ENCODE results near the gene OR8D2. TPM values are rescaled to one million over a fixed set of nuclear protein-coding genes. Genes with fewer than 3 reads are reported as not detected.
A peak's percentile ranks its signal among the peaks of the same experiment; 100 is the strongest.

Gene OR8D2
- total RNA-seq, 1 experiment from 2014 or later = not detected

DNA sequence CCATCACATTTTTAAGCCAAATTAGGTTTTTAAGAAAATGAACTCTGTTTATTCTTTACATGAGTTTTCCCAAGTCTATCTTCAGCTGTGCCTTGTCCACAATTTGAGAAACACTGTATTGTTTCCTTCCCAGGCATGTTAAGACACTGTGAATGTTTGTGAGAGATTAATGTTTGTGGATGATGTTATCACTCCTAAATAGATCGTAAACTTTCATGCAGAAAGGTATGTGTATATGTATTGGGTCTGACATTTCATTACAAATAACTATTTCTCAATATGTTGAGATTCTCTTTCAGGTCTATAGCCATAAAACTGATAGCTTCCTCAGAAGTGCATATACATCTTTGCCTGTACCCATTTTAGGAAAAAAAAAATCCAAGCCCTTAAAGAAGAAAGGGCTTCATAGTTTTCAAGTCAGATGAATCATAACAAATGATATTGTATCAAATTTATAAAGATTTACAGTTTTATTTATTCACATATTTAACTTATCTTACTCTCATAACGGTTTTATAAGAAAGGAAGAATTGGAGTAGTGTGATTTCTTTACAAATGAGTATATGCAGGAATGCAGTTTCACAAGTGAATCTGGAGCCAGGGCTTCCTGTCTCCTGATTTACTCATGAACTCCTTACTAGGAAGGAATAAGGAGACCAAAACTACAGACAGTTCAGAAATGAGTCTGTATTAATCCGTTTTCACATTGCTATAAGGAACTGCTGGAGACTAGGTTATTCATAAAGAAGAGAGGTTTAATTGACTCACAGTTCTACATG, 17.5 kb downstream of the OR8D2 start:
- no peaks in the 10 kb centered on the region for H3K27me3 Mint-ChIP-seq (ENCODE audit: low read depth)
- ChIA-PET POLR2A (no interaction called here), CTCF (no interaction called here)
- ATAC-seq = peak; percentile 68
- H3K4me1 Mint-ChIP-seq = peaks cover 20% of the 10 kb centered on the region
- no peaks in the 10 kb centered on the region for H3K36me3 Mint-ChIP-seq
- H3K4me3 Mint-ChIP-seq = no peak overlapping the region
- peak overlapping the region; percentile 86 for H3K27ac Mint-ChIP-seq
- H3K9me3 Mint-ChIP-seq = no peaks in the 10 kb centered on the region
- DNase-seq (ENCODE audit: low spot score) = no peak
- TF ChIP-seq TEAD4 (CRISPR knock-in tag; IDR thresholded peaks at IDR 0.05) (no peak), MYBL2 (CRISPR knock-in tag; IDR thresholded peaks at IDR 0.05) (no peak), SMAD4 (CRISPR knock-in tag; IDR thresholded peaks at IDR 0.05) (no peak), ZNF138 (CRISPR knock-in tag; conservative IDR thresholded peaks at IDR 0.05) (no peak), FOXJ3 (CRISPR knock-in tag; IDR thresholded peaks at IDR 0.05; ENCODE audit: borderline replicate concordance) (no peak), GTF2I (CRISPR knock-in tag; conservative IDR thresholded peaks at IDR 0.05) (no peak)
- TF ChIP-seq, protein P1, sequence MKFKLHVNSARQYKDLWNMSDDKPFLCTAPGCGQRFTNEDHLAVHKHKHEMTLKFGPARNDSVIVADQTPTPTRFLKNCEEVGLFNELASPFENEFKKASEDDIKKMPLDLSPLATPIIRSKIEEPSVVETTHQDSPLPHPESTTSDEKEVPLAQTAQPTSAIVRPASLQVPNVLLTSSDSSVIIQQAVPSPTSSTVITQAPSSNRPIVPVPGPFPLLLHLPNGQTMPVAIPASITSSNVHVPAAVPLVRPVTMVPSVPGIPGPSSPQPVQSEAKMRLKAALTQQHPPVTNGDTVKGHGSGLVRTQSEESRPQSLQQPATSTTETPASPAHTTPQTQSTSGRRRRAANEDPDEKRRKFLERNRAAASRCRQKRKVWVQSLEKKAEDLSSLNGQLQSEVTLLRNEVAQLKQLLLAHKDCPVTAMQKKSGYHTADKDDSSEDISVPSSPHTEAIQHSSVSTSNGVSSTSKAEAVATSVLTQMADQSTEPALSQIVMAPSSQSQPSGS (CRISPR knock-in tag; IDR thresholded peaks at IDR 0.05; ENCODE audit: borderline replicate concordance, low read depth) = no peak
- TF ChIP-seq, protein P2, sequence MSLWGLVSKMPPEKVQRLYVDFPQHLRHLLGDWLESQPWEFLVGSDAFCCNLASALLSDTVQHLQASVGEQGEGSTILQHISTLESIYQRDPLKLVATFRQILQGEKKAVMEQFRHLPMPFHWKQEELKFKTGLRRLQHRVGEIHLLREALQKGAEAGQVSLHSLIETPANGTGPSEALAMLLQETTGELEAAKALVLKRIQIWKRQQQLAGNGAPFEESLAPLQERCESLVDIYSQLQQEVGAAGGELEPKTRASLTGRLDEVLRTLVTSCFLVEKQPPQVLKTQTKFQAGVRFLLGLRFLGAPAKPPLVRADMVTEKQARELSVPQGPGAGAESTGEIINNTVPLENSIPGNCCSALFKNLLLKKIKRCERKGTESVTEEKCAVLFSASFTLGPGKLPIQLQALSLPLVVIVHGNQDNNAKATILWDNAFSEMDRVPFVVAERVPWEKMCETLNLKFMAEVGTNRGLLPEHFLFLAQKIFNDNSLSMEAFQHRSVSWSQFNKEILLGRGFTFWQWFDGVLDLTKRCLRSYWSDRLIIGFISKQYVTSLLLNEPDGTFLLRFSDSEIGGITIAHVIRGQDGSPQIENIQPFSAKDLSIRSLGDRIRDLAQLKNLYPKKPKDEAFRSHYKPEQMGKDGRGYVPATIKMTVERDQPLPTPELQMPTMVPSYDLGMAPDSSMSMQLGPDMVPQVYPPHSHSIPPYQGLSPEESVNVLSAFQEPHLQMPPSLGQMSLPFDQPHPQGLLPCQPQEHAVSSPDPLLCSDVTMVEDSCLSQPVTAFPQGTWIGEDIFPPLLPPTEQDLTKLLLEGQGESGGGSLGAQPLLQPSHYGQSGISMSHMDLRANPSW (CRISPR knock-in tag; conservative IDR thresholded peaks at IDR 0.05; ENCODE audit: low read depth) = no peak
- TF ChIP-seq, protein P3, sequence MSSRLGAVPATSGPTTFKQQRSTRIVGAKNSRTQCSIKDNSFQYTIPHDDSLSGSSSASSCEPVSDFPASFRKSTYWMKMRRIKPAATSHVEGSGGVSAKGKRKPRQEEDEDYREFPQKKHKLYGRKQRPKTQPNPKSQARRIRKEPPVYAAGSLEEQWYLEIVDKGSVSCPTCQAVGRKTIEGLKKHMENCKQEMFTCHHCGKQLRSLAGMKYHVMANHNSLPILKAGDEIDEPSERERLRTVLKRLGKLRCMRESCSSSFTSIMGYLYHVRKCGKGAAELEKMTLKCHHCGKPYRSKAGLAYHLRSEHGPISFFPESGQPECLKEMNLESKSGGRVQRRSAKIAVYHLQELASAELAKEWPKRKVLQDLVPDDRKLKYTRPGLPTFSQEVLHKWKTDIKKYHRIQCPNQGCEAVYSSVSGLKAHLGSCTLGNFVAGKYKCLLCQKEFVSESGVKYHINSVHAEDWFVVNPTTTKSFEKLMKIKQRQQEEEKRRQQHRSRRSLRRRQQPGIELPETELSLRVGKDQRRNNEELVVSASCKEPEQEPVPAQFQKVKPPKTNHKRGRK (CRISPR knock-in tag; IDR thresholded peaks at IDR 0.05; ENCODE audit: borderline replicate concordance) = no peak
- TF ChIP-seq, protein P4, sequence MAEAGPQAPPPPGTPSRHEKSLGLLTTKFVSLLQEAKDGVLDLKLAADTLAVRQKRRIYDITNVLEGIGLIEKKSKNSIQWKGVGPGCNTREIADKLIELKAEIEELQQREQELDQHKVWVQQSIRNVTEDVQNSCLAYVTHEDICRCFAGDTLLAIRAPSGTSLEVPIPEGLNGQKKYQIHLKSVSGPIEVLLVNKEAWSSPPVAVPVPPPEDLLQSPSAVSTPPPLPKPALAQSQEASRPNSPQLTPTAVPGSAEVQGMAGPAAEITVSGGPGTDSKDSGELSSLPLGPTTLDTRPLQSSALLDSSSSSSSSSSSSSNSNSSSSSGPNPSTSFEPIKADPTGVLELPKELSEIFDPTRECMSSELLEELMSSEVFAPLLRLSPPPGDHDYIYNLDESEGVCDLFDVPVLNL (CRISPR knock-in tag; IDR thresholded peaks at IDR 0.05; ENCODE audit: borderline replicate concordance, low read depth) = no peak
- TF ChIP-seq, protein P5, sequence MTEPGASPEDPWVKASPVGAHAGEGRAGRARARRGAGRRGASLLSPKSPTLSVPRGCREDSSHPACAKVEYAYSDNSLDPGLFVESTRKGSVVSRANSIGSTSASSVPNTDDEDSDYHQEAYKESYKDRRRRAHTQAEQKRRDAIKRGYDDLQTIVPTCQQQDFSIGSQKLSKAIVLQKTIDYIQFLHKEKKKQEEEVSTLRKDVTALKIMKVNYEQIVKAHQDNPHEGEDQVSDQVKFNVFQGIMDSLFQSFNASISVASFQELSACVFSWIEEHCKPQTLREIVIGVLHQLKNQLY (CRISPR knock-in tag; IDR thresholded peaks at IDR 0.05) = no peak
- TF ChIP-seq, protein P6, sequence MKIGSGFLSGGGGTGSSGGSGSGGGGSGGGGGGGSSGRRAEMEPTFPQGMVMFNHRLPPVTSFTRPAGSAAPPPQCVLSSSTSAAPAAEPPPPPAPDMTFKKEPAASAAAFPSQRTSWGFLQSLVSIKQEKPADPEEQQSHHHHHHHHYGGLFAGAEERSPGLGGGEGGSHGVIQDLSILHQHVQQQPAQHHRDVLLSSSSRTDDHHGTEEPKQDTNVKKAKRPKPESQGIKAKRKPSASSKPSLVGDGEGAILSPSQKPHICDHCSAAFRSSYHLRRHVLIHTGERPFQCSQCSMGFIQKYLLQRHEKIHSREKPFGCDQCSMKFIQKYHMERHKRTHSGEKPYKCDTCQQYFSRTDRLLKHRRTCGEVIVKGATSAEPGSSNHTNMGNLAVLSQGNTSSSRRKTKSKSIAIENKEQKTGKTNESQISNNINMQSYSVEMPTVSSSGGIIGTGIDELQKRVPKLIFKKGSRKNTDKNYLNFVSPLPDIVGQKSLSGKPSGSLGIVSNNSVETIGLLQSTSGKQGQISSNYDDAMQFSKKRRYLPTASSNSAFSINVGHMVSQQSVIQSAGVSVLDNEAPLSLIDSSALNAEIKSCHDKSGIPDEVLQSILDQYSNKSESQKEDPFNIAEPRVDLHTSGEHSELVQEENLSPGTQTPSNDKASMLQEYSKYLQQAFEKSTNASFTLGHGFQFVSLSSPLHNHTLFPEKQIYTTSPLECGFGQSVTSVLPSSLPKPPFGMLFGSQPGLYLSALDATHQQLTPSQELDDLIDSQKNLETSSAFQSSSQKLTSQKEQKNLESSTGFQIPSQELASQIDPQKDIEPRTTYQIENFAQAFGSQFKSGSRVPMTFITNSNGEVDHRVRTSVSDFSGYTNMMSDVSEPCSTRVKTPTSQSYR (CRISPR knock-in tag; IDR thresholded peaks at IDR 0.05) = no peak

DNA sequence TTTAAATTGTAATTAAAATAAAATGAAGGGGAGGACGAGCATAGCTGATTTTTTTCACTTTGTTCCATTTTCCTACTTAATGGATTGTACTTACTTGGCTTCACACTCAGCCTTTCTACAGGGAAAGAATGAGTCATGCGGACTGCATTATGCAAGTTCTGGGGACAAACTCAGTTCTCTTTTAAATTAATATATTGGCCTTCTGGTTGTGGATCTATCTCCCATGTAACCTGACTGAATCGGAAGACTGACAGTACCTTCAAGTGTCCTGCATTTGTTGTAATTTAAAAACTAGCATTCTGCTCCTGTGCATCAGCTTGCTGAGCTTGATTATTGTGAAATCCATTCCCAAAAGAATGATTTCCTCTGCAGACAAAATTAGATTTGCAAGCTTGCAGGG, 18.4 kb downstream of the OR8D2 start:
- Mint-ChIP-seq H3K4me1 (peaks cover 20% of the 10 kb centered on the region), H3K36me3 (no peaks in the 10 kb centered on the region), H3K27me3 (ENCODE audit: low read depth) (no peaks in the 10 kb centered on the region), H3K9me3 (no peaks in the 10 kb centered on the region), H3K27ac (no peak overlapping the region), H3K4me3 (no peak overlapping the region)
- TF ChIP-seq, protein P7, sequence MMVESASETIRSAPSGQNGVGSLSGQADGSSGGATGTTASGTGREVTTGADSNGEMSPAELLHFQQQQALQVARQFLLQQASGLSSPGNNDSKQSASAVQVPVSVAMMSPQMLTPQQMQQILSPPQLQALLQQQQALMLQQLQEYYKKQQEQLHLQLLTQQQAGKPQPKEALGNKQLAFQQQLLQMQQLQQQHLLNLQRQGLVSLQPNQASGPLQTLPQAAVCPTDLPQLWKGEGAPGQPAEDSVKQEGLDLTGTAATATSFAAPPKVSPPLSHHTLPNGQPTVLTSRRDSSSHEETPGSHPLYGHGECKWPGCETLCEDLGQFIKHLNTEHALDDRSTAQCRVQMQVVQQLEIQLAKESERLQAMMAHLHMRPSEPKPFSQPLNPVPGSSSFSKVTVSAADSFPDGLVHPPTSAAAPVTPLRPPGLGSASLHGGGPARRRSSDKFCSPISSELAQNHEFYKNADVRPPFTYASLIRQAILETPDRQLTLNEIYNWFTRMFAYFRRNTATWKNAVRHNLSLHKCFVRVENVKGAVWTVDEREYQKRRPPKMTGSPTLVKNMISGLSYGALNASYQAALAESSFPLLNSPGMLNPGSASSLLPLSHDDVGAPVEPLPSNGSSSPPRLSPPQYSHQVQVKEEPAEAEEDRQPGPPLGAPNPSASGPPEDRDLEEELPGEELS (CRISPR knock-in tag; IDR thresholded peaks at IDR 0.05) = no peak
- DNase-seq (ENCODE audit: low spot score) = no peak
- ATAC-seq = no peak
- ChIA-PET POLR2A (interaction anchor here (0.5 kb wide), 1 partner anchor 27 kb away, joined by 3 read pairs; no protein-coding TSS in a partner anchor), CTCF (interaction anchor here (0.7 kb wide), 1 partner anchor 230 kb away, joined by 3 read pairs; no protein-coding TSS in a partner anchor)
